RWPE1 (cell line): ENCODE results near the gene PDYN.

Experiments
- CTCF ChIA-PET: fragments of 350-600 bp; sonication (Branson Sonifier 250); formaldehyde crosslinking; extraction: SDS; loops from one replicate; lab custom pipeline; 2021; lab: Yijun Ruan, JAX
- POLR2A ChIA-PET: fragments of 400-600 bp; formaldehyde crosslinking; extraction: SDS; loops from one replicate; lab custom pipeline; 2020; ENCODE audit warnings: antibody characterized with exemption; ENCODE audit not compliant: low non-redundant PET; lab: Yijun Ruan, JAX
- DNase-seq: peaks from one replicate; pipeline ENCODE4 v3.0.0; 2012; ENCODE audit warnings: low spot score
- H3K27ac ChIP-seq: fragments of 450-650 bp; 2 replicates; pipeline ENCODE4 v1.5.1; 2017
- CTCF ChIP-seq: fragments of 450-650 bp; conservative IDR thresholded peaks from 2 replicates; pipeline ENCODE4 v1.5.1; 2017; ENCODE audit warnings: low read depth, mild to moderate bottlenecking

PDYN gene

GRCh38 chr20:2026004-2026403 is 32.1 kb upstream of the PDYN start:
- TF ChIP-seq CTCF, result no peak
- H3K27ac ChIP-seq, result no peak overlapping the region
- no peak for DNase-seq
- ChIA-PET POLR2A (no interaction called here), CTCF (interaction anchor here (0.9 kb wide), 1 partner anchor 61 kb away, joined by 4 read pairs; no protein-coding TSS in a partner anchor)

- no peak for DNase-seq
- ChIA-PET CTCF (no interaction called here), POLR2A (no interaction called here)
- TF ChIP-seq CTCF, result no peak
- no peak overlapping the region for H3K27ac ChIP-seq
These were observed 29.3 kb upstream of the PDYN start for GRCh38 chr20:2023151-2023550.

GRCh38 chr20:2022163-2022562 is 28.3 kb upstream of the PDYN start:
- H3K27ac ChIP-seq, result no peak overlapping the region
- CTCF ChIA-PET, result no interaction called here
- POLR2A ChIA-PET, result no interaction called here
- no peak for TF ChIP-seq CTCF
- peak; percentile 32 for DNase-seq

GRCh38 chr20:2010533-2010932 is 16.7 kb upstream of the PDYN start:
- CTCF ChIA-PET, result interaction anchor here (0.6 kb wide), 1 partner anchor 297 kb away, joined by 5 read pairs; no protein-coding TSS in a partner anchor
- DNase-seq, result no peak
- TF ChIP-seq CTCF, result no peak
- H3K27ac ChIP-seq, result no peak overlapping the region
- POLR2A ChIA-PET, result no interaction called here

GRCh38 chr20:2006452-2007361 is 12.8 kb upstream of the PDYN start:
- no peak overlapping the region for H3K27ac ChIP-seq
- ChIA-PET POLR2A (no interaction called here), CTCF (interaction anchor here (0.6 to 1.8 kb wide), 14 partner anchors 9 to 230 kb away, joined by 3 to 7 read pairs (median 3); no protein-coding TSS in a partner anchor)
- TF ChIP-seq CTCF, result peak; percentile 78
- DNase-seq, result peak; percentile 25

- CTCF ChIA-PET, result interaction anchor here (0.6 to 1.8 kb wide), 10 partner anchors 10 to 835 kb away, joined by 3 to 7 read pairs (median 3); no protein-coding TSS in a partner anchor
- no peak for TF ChIP-seq CTCF
- DNase-seq, result peak; percentile 66
- no peak overlapping the region for H3K27ac ChIP-seq
- POLR2A ChIA-PET, result no interaction called here
These were observed 12.1 kb upstream of the PDYN start for GRCh38 chr20:2005831-2006426.
